Astrocyte (in vitro differentiated cells and primary cell): ENCODE results near the gene GRIN2A. TPM values are rescaled to one million over a fixed set of nuclear protein-coding genes. Genes with fewer than 3 reads are reported as not detected.

Source experiments
- DNase-seq: peaks from one replicate; pipeline ENCODE4 v3.0.0-alpha.2; 2010; ENCODE audit warnings: low read depth
- FAIRE-seq: peaks from 2 replicates; lab custom pipeline; 2011; peaks lifted over from hg19 to GRCh38; lab: Jason Lieb, UNC
- H2AFZ ChIP-seq: 2 replicates; pipeline ENCODE4 v1.6.0; 2012; ENCODE audit warnings: low read depth, low read length, inconsistent platforms
- H3K27ac ChIP-seq: 2 replicates; pipeline ENCODE4 v1.5.1; 2011; ENCODE audit warnings: low read depth, low read length, inconsistent platforms
- H3K27me3 ChIP-seq: 2 replicates; pipeline ENCODE4 v1.6.0; 2011; ENCODE audit warnings: low read length, inconsistent platforms; ENCODE audit not compliant: insufficient read depth
- H3K36me3 ChIP-seq: 2 replicates; pipeline ENCODE4 v1.5.1; 2011; ENCODE audit warnings: low read length, inconsistent platforms; ENCODE audit not compliant: insufficient read depth
- H3K4me1 ChIP-seq: 2 replicates; pipeline ENCODE4 v1.5.1; 2011; ENCODE audit warnings: low read length, inconsistent platforms; ENCODE audit not compliant: insufficient read depth
- H3K4me2 ChIP-seq: 2 replicates; pipeline ENCODE4 v1.6.0; 2012; ENCODE audit warnings: low read length, inconsistent platforms
- H3K4me3 ChIP-seq: 2 replicates; pipeline ENCODE4 v1.5.1; 2011; ENCODE audit warnings: low read depth, mild to moderate bottlenecking, low read length, inconsistent platforms; ENCODE audit not compliant: insufficient read depth
- H3K79me2 ChIP-seq: 2 replicates; pipeline ENCODE4 v1.6.0; 2012; ENCODE audit warnings: mild to moderate bottlenecking, low read length, inconsistent platforms; ENCODE audit not compliant: insufficient read depth
- H3K9ac ChIP-seq: 2 replicates; pipeline ENCODE4 v1.6.0; 2012; ENCODE audit warnings: mild to moderate bottlenecking, low read length, inconsistent platforms
- H3K9me3 ChIP-seq: 2 replicates; pipeline ENCODE4 v1.5.1; 2012; ENCODE audit warnings: low read depth, mild to moderate bottlenecking, low read length, inconsistent platforms; ENCODE audit not compliant: insufficient read depth
- H4K20me1 ChIP-seq: 2 replicates; pipeline ENCODE4 v1.6.0; 2012; ENCODE audit warnings: low read length, inconsistent platforms; ENCODE audit not compliant: insufficient read depth
- H3K27ac Mint-ChIP-seq: one replicate; pipeline ENCODE4 v1.8.0; 2021; ENCODE audit warnings: mild to moderate bottlenecking, mixed read lengths; ENCODE audit not compliant: unreplicated experiment
- H3K27me3 Mint-ChIP-seq: one replicate; pipeline ENCODE4 v1.8.0; 2021; ENCODE audit warnings: low read depth, mixed read lengths; ENCODE audit not compliant: unreplicated experiment
- H3K36me3 Mint-ChIP-seq: one replicate; pipeline ENCODE4 v1.8.0; 2021; ENCODE audit warnings: low read depth, mixed read lengths; ENCODE audit not compliant: unreplicated experiment
- H3K4me1 Mint-ChIP-seq: one replicate; pipeline ENCODE4 v1.8.0; 2021; ENCODE audit warnings: low read depth, mixed read lengths; ENCODE audit not compliant: unreplicated experiment
- H3K4me3 Mint-ChIP-seq: one replicate; pipeline ENCODE4 v1.8.0; 2021; ENCODE audit warnings: mild to moderate bottlenecking, moderate library complexity, mixed read lengths; ENCODE audit not compliant: unreplicated experiment
- H3K9me3 Mint-ChIP-seq: one replicate; pipeline ENCODE4 v1.8.0; 2021; ENCODE audit warnings: mild to moderate bottlenecking, mixed read lengths; ENCODE audit not compliant: unreplicated experiment
- EZH2 ChIP-seq: IDR thresholded peaks from 2 replicates; pipeline ENCODE4 v1.6.1; 2012; ENCODE audit warnings: mild to moderate bottlenecking, low read length, inconsistent platforms; ENCODE audit not compliant: insufficient read depth
- total RNA-seq: library from RNA; stranded (reverse); gene quantifications from 2 replicates; pipeline ENCODE4 v1.2.1, GENCODE V29; 2021
- TF ChIP-seq, protein P1 (sequence below): IDR thresholded peaks from 2 replicates; pipeline ENCODE4 v1.5.1; 2011; ENCODE audit warnings: low read depth, mild to moderate bottlenecking, inconsistent platforms, low read length, moderate library complexity; ENCODE audit not compliant: insufficient read depth

Gene GRIN2A
- total RNA-seq, 1 donor from 2014 or later: 0.68 TPM

DNA sequence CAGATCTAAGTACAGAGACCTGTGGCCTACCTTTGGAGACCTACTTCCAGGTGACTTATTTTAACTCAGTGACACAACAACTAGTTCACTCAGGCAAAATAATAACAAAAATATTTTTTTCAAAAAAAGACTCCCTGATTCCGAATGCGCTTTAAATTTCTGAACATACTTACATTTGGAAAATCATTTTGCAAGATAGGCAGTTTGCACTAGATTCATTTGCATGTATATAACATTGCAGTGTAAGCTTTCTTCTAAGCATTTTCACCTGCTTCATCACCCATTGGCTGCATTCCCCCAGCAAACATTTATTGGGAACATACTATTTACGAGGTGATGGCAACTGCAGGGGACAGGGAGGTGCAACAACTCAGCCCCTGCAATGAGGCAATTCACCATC lies 166.8 kb downstream of the GRIN2A start:
- no peak for FAIRE-seq
- H3K9me3 Mint-ChIP-seq: no peaks in the 10 kb centered on the region
- no peaks in the 10 kb centered on the region for H3K79me2 ChIP-seq
- TF ChIP-seq, protein P1, sequence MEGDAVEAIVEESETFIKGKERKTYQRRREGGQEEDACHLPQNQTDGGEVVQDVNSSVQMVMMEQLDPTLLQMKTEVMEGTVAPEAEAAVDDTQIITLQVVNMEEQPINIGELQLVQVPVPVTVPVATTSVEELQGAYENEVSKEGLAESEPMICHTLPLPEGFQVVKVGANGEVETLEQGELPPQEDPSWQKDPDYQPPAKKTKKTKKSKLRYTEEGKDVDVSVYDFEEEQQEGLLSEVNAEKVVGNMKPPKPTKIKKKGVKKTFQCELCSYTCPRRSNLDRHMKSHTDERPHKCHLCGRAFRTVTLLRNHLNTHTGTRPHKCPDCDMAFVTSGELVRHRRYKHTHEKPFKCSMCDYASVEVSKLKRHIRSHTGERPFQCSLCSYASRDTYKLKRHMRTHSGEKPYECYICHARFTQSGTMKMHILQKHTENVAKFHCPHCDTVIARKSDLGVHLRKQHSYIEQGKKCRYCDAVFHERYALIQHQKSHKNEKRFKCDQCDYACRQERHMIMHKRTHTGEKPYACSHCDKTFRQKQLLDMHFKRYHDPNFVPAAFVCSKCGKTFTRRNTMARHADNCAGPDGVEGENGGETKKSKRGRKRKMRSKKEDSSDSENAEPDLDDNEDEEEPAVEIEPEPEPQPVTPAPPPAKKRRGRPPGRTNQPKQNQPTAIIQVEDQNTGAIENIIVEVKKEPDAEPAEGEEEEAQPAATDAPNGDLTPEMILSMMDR: no peak
- TF ChIP-seq EZH2: no peak
- no peaks in the 10 kb centered on the region for H3K4me1 ChIP-seq
- H3K36me3 Mint-ChIP-seq: no peaks in the 10 kb centered on the region
- H3K4me3 ChIP-seq: no peak overlapping the region
- H3K27me3 Mint-ChIP-seq: peaks cover 35% of the 10 kb centered on the region
- no peak overlapping the region for H3K27ac ChIP-seq
- no peaks in the 10 kb centered on the region for H3K27me3 ChIP-seq
- no peaks in the 10 kb centered on the region for H3K36me3 ChIP-seq
- H3K27ac Mint-ChIP-seq: no peak overlapping the region
- H4K20me1 ChIP-seq: no peaks in the 10 kb centered on the region
- H3K4me1 Mint-ChIP-seq: peaks cover 1% of the 10 kb centered on the region
- no peak overlapping the region for H3K4me3 Mint-ChIP-seq
- no peak overlapping the region for H3K9ac ChIP-seq
- no peaks in the 10 kb centered on the region for H3K9me3 ChIP-seq
- no peak overlapping the region for H2AFZ ChIP-seq
- DNase-seq: no peak
- H3K4me2 ChIP-seq: no peak overlapping the region

- no peaks in the 10 kb centered on the region for H3K4me1 ChIP-seq
- no peaks in the 10 kb centered on the region for H3K27me3 ChIP-seq
- H3K27ac Mint-ChIP-seq: no peak overlapping the region
- H3K27me3 Mint-ChIP-seq: peaks cover 35% of the 10 kb centered on the region
- no peaks in the 10 kb centered on the region for H3K9me3 Mint-ChIP-seq
- H3K4me1 Mint-ChIP-seq: peaks cover 1% of the 10 kb centered on the region
- TF ChIP-seq, protein P1: no peak
- no peaks in the 10 kb centered on the region for H3K9me3 ChIP-seq
- H2AFZ ChIP-seq: no peak overlapping the region
- H3K9ac ChIP-seq: no peak overlapping the region
- H3K4me3 ChIP-seq: no peak overlapping the region
- DNase-seq (no peak), FAIRE-seq (no peak)
- no peaks in the 10 kb centered on the region for H3K79me2 ChIP-seq
- H3K4me2 ChIP-seq: no peak overlapping the region
- no peak overlapping the region for H3K27ac ChIP-seq
- H4K20me1 ChIP-seq: no peaks in the 10 kb centered on the region
- H3K36me3 ChIP-seq: no peaks in the 10 kb centered on the region
- H3K4me3 Mint-ChIP-seq: no peak overlapping the region
- H3K36me3 Mint-ChIP-seq: no peaks in the 10 kb centered on the region
Observed at GRCh38 chr16:10013774-10014173, 168.5 kb downstream of the GRIN2A start.

DNA sequence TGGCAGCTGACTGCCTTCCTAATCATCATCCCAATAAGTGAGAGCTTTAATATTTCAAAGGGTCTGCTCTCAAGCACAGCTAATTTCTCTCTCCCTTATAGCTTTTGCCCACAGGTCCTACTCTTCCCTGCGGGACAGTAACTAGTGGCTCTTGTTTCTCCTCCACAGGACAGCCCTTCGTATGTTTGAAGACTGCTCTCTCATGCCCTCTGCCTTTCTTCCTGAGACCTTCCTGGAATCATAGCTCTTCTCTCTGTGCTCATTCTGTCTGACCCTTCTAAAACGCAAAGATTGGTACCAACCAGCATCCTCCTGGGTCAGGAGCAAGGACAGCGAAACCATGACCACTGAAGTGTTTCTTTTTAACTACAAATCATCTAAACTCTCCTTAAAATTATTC lies 168.9 kb downstream of the GRIN2A start:
- Histone ChIP-seq H3K9ac (no peak overlapping the region), H3K9me3 (no peaks in the 10 kb centered on the region), H3K4me2 (no peak overlapping the region), H3K4me1 (no peaks in the 10 kb centered on the region), H3K36me3 (no peaks in the 10 kb centered on the region), H3K4me3 (no peak overlapping the region), H3K79me2 (no peaks in the 10 kb centered on the region), H3K27me3 (no peaks in the 10 kb centered on the region), H4K20me1 (no peaks in the 10 kb centered on the region), H3K27ac (no peak overlapping the region), H2AFZ (no peak overlapping the region)
- H3K4me1 Mint-ChIP-seq: peaks cover 1% of the 10 kb centered on the region
- H3K4me3 Mint-ChIP-seq: no peak overlapping the region
- no peaks in the 10 kb centered on the region for H3K9me3 Mint-ChIP-seq
- no peaks in the 10 kb centered on the region for H3K36me3 Mint-ChIP-seq
- H3K27me3 Mint-ChIP-seq: peaks cover 32% of the 10 kb centered on the region
- FAIRE-seq (no peak), DNase-seq (no peak)
- H3K27ac Mint-ChIP-seq: no peak overlapping the region
- no peak for TF ChIP-seq EZH2
- TF ChIP-seq, protein P1: no peak
